B cell (primary cell): ENCODE measurements around the gene PDE4B.

Experiments
- EZH2 ChIP-seq: IDR thresholded peaks from 2 replicates; pipeline ENCODE4 v1.6.1; 2012; ENCODE audit warnings: borderline replicate concordance, low read depth, mild to moderate bottlenecking, moderate library complexity, low read length; ENCODE audit not compliant: insufficient read depth, poor library complexity, severe bottlenecking
- TF ChIP-seq, protein P1 (sequence below): fragments of 200-600 bp; IDR thresholded peaks from one replicate; pipeline ENCODE4 v1.8.0; 2022; ENCODE audit warnings: antibody characterized with exemption, mild to moderate bottlenecking

DNA sequence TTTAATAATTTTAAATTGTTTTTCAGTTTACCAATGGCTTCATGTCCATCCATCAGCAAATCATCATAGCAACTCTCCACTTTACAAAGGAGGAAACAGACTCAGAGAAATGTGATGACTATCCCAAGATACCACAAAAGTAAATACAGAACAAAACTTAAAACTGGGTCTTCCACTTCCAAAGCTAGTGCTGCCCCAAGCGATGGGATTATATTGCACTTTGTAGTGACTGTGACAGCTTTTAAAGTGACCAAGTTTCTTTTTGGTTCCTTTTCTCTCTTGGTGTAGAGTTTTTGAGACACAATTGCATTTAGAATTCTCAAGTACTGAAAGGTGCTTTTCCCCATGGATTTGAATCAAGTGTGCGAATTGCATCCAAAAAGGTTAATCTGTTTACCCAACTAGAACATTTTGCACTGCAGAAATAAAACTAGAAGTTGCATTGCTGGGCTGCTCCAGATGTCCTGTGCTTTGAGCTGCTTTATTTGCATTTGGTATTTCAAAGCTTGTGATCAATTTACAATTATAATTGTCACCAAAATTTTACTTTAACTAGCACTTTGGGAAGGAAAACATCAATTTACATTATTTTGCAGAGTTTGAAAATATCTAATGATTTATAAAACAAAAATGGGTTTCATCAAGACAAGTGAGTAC lies 320.2 kb downstream of the PDE4B start:
- TF ChIP-seq, protein P1, sequence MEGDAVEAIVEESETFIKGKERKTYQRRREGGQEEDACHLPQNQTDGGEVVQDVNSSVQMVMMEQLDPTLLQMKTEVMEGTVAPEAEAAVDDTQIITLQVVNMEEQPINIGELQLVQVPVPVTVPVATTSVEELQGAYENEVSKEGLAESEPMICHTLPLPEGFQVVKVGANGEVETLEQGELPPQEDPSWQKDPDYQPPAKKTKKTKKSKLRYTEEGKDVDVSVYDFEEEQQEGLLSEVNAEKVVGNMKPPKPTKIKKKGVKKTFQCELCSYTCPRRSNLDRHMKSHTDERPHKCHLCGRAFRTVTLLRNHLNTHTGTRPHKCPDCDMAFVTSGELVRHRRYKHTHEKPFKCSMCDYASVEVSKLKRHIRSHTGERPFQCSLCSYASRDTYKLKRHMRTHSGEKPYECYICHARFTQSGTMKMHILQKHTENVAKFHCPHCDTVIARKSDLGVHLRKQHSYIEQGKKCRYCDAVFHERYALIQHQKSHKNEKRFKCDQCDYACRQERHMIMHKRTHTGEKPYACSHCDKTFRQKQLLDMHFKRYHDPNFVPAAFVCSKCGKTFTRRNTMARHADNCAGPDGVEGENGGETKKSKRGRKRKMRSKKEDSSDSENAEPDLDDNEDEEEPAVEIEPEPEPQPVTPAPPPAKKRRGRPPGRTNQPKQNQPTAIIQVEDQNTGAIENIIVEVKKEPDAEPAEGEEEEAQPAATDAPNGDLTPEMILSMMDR: no peak
- no peak for TF ChIP-seq EZH2
